ENCODE measurements around the gene BPIFB6. TPM values are rescaled to one million over a fixed set of nuclear protein-coding genes. Genes with fewer than 3 reads are reported as not detected.

The BPIFB6 gene
- total and polyA plus RNA-seq, 2 of the 4 experiments (the other 2 are of a cell fraction), result not detected

DNA sequence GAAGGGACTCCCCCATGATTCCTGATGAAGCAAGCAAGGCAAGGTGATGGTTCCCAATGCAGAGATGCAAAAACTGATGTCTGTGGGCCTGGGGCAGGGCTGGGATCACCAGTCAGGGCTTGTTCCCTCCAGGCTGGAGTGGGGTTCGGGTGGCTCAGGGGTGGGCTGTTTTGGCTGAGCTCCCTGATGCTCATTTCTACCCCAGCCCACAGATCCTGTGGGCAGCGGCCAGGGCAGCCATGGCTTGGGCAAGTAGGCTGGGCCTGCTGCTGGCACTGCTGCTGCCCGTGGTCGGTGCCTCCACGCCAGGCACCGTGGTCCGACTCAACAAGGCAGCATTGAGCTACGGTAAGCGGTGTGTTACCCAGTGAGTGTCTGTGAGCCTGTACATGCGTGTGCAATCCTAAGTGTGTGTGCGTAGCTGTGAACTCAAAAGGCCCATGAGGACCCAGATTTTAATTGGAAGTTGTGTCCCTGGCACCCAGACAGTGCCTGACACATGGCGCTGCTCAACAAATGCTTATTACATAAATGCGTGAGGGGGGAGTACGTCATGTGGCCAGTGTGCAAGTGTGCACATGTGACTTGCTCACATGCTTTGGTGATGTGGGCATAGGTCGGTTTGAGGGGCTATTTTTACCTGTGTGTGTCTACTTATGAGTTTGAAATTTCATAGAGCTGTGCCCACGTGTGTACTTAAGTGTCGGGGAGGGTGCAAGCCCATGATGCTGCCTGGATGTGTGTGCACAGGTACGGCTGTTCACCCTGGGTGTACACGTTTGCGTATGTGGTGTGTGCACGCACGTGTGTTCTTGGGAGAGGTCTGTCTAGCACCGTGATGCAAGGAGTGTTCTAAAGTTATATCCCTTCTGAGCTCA, 22.9 kb upstream of the BPIFB6 start:
- ATAC-seq (ENCODE audit: low read depth) (no peak), DNase-seq (no peak)
- Histone ChIP-seq H3K4me1 (ENCODE audit: control insufficient read depth, insufficient read depth, low read length) (no peaks in the 10 kb centered on the region), H3K36me3 (ENCODE audit: control insufficient read depth, insufficient read depth, low read length) (no peaks in the 10 kb centered on the region), H3K27me3 (ENCODE audit: control insufficient read depth, insufficient read depth, low read length) (peaks cover 5% of the 10 kb centered on the region), H2BK5ac (ENCODE audit: low read depth, low read length, poor library complexity, severe bottlenecking) (no peak overlapping the region), H2BK120ac (ENCODE audit: low read depth, low read length) (no peak overlapping the region), H3K14ac (replicated peaks; ENCODE audit: low read depth, low read length) (no peak overlapping the region), H3K23ac (ENCODE audit: low read depth, low read length) (no peak overlapping the region), H4K8ac (ENCODE audit: low read depth in 2 of 2, low read length in 2 of 2) (no peak overlapping the region), H3K4ac (ENCODE audit: low read depth, low read length) (no peak overlapping the region), H2AK5ac (ENCODE audit: low read depth, low read length) (no peak overlapping the region), H3K79me1 (ENCODE audit: low read depth in 1 of 2, low read length in 2 of 2) (no peaks in the 10 kb centered on the region), H4K91ac (ENCODE audit: insufficient read depth, low read depth, low read length) (no peak overlapping the region), H2AK9ac (replicated peaks; ENCODE audit: low read depth, low read length, poor library complexity) (no peak overlapping the region), H2BK20ac (ENCODE audit: low read depth, low read length) (no peak overlapping the region), H3K9ac (ENCODE audit: low read depth, low read length) (no peak overlapping the region), H4K20me1 (ENCODE audit: insufficient read depth, low read length) (no peaks in the 10 kb centered on the region; the same call in 1 of the 2 replicates), H3K9me3 (ENCODE audit: control insufficient read depth, insufficient read depth, low read length) (no peaks in the 10 kb centered on the region), H3K4me3 (ENCODE audit: insufficient read depth, low read depth, low read length) (no peak overlapping the region), H2BK15ac (ENCODE audit: low read depth, low read length) (no peak overlapping the region), H4K5ac (ENCODE audit: low read depth, low read length) (no peak overlapping the region), H2AFZ (replicated peaks; ENCODE audit: low read length, poor library complexity) (no peak overlapping the region), H3K9me1 (ENCODE audit: insufficient read depth, low read length) (no peaks in the 10 kb centered on the region), H3K56ac (ENCODE audit: extremely low read depth, insufficient read depth, low read length) (no peak overlapping the region), H3K27ac (ENCODE audit: insufficient read depth, low read length) (no peak overlapping the region), H3K18ac (ENCODE audit: low read depth, low read length) (no peak overlapping the region), H3K4me2 (ENCODE audit: low read depth, low read length) (no peak overlapping the region)
- CTCF ChIA-PET, result no interaction called here
- TF ChIP-seq RCOR1 (IDR thresholded peaks at IDR 0.05; ENCODE audit: insufficient replicate concordance, low read length) (no peak), CEBPB (IDR thresholded peaks at IDR 0.05; ENCODE audit: low read depth, low read length) (no peak), SMC3 (IDR thresholded peaks at IDR 0.05; ENCODE audit: low read depth, low read length) (no peak), RFX5 (IDR thresholded peaks at IDR 0.05; ENCODE audit: low read depth, low read length) (no peak), POLR2A (IDR thresholded peaks at IDR 0.05; ENCODE audit: low read depth, low read length) (no peak), CHD1 (IDR thresholded peaks at IDR 0.05; ENCODE audit: low read depth, low read length) (no peak), FOS (IDR thresholded peaks at IDR 0.05; ENCODE audit: low read depth, low read length) (no peak), MAFK (IDR thresholded peaks at IDR 0.05; ENCODE audit: low read depth, low read length) (no peak)
- TF ChIP-seq, protein P1, sequence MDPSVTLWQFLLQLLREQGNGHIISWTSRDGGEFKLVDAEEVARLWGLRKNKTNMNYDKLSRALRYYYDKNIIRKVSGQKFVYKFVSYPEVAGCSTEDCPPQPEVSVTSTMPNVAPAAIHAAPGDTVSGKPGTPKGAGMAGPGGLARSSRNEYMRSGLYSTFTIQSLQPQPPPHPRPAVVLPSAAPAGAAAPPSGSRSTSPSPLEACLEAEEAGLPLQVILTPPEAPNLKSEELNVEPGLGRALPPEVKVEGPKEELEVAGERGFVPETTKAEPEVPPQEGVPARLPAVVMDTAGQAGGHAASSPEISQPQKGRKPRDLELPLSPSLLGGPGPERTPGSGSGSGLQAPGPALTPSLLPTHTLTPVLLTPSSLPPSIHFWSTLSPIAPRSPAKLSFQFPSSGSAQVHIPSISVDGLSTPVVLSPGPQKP (IDR thresholded peaks at IDR 0.05; ENCODE audit: borderline replicate concordance, low read depth, low read length), result no peak
- TF ChIP-seq, protein P2, sequence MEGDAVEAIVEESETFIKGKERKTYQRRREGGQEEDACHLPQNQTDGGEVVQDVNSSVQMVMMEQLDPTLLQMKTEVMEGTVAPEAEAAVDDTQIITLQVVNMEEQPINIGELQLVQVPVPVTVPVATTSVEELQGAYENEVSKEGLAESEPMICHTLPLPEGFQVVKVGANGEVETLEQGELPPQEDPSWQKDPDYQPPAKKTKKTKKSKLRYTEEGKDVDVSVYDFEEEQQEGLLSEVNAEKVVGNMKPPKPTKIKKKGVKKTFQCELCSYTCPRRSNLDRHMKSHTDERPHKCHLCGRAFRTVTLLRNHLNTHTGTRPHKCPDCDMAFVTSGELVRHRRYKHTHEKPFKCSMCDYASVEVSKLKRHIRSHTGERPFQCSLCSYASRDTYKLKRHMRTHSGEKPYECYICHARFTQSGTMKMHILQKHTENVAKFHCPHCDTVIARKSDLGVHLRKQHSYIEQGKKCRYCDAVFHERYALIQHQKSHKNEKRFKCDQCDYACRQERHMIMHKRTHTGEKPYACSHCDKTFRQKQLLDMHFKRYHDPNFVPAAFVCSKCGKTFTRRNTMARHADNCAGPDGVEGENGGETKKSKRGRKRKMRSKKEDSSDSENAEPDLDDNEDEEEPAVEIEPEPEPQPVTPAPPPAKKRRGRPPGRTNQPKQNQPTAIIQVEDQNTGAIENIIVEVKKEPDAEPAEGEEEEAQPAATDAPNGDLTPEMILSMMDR (conservative IDR thresholded peaks at IDR 0.05; ENCODE audit: low read depth, low read length), result no peak
- TF ChIP-seq, protein P3, sequence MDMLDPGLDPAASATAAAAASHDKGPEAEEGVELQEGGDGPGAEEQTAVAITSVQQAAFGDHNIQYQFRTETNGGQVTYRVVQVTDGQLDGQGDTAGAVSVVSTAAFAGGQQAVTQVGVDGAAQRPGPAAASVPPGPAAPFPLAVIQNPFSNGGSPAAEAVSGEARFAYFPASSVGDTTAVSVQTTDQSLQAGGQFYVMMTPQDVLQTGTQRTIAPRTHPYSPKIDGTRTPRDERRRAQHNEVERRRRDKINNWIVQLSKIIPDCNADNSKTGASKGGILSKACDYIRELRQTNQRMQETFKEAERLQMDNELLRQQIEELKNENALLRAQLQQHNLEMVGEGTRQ (IDR thresholded peaks at IDR 0.05; ENCODE audit: low read depth, low read length), result no peak
- no TSS peak for BruUV-seq (replicated peaks)
- intact Hi-C loops (cut with micrococcal nuclease), result no loop called here
- POLR2A ChIA-PET (ENCODE audit: unreplicated experiment), result interaction anchor here (0.6 kb wide), 1 partner anchor 1398 kb away, joined by 22 read pairs; no protein-coding TSS in a partner anchor
- in situ Hi-C loops (cut with MboI; ENCODE audit: low sequenced_read_pairs), result no loop called here
- 65% methylated on average over 19 of the region's 23 CpGs; no CpG with 5 or more reads in 1 of the 2 experiments for WGBS, 2 experiments (ENCODE audit: extremely low coverage in 2 of 2, insufficient read length in 1 of 2)
- dilution Hi-C loops (cut with HindIII; ENCODE audit: low sequenced_read_pairs, unreplicated experiment), result no loop called here

All from IMR-90 (cell line).